ENCODE measurements around the gene SEPTIN10.
"Not testable (repeated sequence)": the region's sequence is repeated elsewhere in the genome, so short reads cannot be mapped to it uniquely, and the experiment has no call there.

Gene SEPTIN10

GRCh38 chr2:109602617-109603188, 11.1 kb downstream of the SEPTIN10 start:
- no peak for DNase-seq (ENCODE audit: low read depth in 3 of 3)

DNA sequence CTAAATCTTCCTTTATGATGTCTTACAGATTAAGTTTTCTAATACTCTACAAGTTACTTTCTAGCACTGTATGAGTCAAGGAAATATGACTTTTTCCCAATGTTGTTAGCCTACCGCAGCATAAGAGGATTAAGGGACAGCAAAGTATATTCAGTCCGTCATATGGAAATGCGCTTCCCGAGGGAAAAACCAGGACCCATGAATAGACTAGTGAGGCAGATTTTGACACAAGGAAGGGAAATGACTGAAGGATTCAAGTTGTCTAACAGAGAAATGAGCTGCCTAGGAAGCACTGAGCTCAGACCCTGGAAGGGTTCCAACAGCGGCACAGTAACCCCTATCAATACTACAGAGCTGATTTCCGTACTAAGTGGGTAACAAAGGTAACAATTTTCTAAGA, 12.0 kb downstream of the SEPTIN10 start:
- no peak for DNase-seq (ENCODE audit: low read depth in 3 of 3)

DNA sequence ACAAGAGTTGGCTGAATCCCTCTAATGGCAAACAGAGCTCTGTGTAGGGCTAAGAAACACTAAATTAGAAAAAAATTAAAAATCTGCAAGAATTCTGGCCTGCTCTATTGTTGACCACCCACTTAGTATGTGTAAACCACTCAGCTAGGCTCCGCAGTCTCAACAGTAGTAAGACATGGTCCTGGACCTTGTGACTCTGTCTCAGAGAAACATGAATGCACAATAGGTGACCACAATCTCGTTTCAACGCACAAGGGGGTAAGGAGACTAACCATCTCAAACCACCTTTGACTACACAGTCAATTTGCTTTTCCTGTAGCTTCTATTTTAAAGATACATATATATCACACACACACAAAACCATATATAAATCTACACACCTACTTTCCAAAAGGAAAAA, 16.5 kb downstream of the SEPTIN10 start:
- DNase-seq (ENCODE audit: low read depth in 3 of 3): no peak

GRCh38 chr2:109595644-109596043, 18.1 kb downstream of the SEPTIN10 start:
- no peak for DNase-seq (ENCODE audit: low read depth in 3 of 3)

- DNase-seq (ENCODE audit: low read depth in 3 of 3): no peak
Observed at GRCh38 chr2:109594246-109594885, 19.4 kb downstream of the SEPTIN10 start.

- DNase-seq (ENCODE audit: low read depth in 3 of 3): no peak
Observed at GRCh38 chr2:109592905-109593304, 20.9 kb downstream of the SEPTIN10 start.

DNA sequence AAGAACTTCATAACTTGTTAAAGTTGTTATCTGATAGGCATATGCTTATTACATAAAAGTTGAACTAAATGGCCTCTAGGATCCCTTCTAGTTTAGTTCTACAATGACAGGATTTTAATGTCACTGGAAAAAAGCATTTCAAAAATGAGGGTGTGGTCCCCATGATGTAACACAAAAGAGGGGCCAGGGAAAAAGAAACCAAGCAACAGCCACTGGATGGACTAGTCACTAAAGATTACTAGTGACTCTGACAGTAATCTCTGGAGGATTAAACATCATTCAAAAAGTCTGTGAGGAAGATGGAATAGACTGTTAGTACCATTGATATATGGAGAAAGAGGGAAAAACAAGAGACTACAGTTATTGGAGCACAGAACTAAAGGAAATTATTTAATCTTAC, 22.6 kb downstream of the SEPTIN10 start:
- DNase-seq (ENCODE audit: low read depth in 3 of 3): no peak

GRCh38 chr2:109586687-109587086, 27.1 kb downstream of the SEPTIN10 start:
- no peak for DNase-seq (ENCODE audit: low read depth in 3 of 3)

- no peak for DNase-seq (ENCODE audit: low read depth in 3 of 3)
Observed at GRCh38 chr2:109582928-109583895, 30.6 kb downstream of the SEPTIN10 start.

- not testable (repeated sequence) for DNase-seq (ENCODE audit: low read depth in 3 of 3)
Observed at GRCh38 chr2:109577630-109578029, 36.1 kb downstream of the SEPTIN10 start.

GRCh38 chr2:109575373-109575772, 38.4 kb downstream of the SEPTIN10 start:
- no peak for DNase-seq (ENCODE audit: low read depth in 3 of 3)

GRCh38 chr2:109563980-109564550, 49.7 kb downstream of the SEPTIN10 start:
- no peak for DNase-seq (ENCODE audit: low read depth in 3 of 3)

DNA sequence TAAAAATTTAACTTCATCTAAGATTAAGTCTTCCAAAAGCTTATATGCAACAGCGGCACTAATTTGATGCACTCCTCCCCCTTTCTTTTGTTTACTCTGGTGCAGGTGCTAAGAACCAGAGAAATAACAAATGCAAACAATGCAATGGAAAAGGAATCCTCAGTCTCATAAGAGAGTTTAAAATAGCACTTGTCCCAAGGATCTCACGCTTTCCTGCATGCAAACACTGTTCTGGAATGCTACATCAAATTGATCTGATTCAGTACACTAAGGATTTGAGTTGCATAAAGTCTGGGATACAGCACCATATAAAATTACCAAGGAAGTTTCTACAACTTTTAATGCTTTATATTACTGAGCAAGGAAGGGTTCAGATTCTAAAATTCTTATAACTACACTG, 50.5 kb downstream of the SEPTIN10 start:
- DNase-seq (ENCODE audit: low read depth in 3 of 3): no peak

GRCh38 chr2:109562421-109562820, 51.3 kb downstream of the SEPTIN10 start:
- no peak for DNase-seq (ENCODE audit: low read depth in 3 of 3)

- DNase-seq (ENCODE audit: low read depth in 3 of 3): no peak
Observed at GRCh38 chr2:109560265-109560664, 53.5 kb downstream of the SEPTIN10 start.

- no peak for DNase-seq (ENCODE audit: low read depth in 3 of 3)
Observed at GRCh38 chr2:109558076-109558882, 55.5 kb downstream of the SEPTIN10 start.

- no peak for DNase-seq (ENCODE audit: low read depth in 3 of 3)
Observed at GRCh38 chr2:109557309-109557708, 56.5 kb downstream of the SEPTIN10 start.

GRCh38 chr2:109555346-109555900, 58.3 kb downstream of the SEPTIN10 start:
- DNase-seq (ENCODE audit: low read depth in 3 of 3): no peak

GRCh38 chr2:109554758-109555157, 59.0 kb downstream of the SEPTIN10 start:
- no peak for DNase-seq (ENCODE audit: low read depth in 3 of 3)

GRCh38 chr2:109549016-109549590, 64.7 kb downstream of the SEPTIN10 start:
- DNase-seq (ENCODE audit: low read depth in 3 of 3): no peak

DNA sequence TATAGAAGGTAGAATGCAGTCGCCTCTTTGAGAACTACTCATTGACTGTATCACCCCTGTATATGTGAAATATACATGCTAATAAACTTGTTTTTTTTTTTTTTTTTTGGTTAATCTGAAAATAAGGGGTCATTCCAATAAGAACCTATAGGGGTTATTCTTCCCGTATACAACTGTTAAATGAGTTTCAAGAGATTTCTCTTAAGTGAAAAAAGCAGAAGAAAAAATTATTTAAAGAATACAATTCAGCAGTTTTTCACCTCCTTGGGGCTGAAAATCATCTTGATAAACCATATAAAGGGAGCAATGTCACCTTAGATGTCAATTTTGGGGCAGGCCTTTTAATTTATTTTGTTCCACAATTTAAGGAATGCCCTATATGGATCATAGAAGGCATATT, 66.5 kb downstream of the SEPTIN10 start:
- no peak for DNase-seq (ENCODE audit: low read depth in 3 of 3)

Data from stimulated activated CD4-positive, alpha-beta T cell treated with anti-CD3 and anti-CD28 coated beads, TNF-alpha, amount 100 ng/mL, for 24 hours (primary cell).